NCI-H446 (cell line): ENCODE measurements around the gene PPM1H.

Experiments used
- DNase-seq, 2 experiments: peaks; one replicate each; lab custom pipeline; 2025; lab: John Stamatoyannopoulos, UW

Gene PPM1H

GRCh38 chr12:62713723-62714122 is 221.2 kb downstream of the PPM1H start:
- DNase-seq = no peak

GRCh38 chr12:62712681-62713573 is 222.0 kb downstream of the PPM1H start:
- DNase-seq = no peak

- DNase-seq = no peak
Observed at GRCh38 chr12:62711631-62712241, 223.2 kb downstream of the PPM1H start.

- peak in 1 of 2 experiments; percentile 44 for DNase-seq
Observed at GRCh38 chr12:62709311-62709710, 225.6 kb downstream of the PPM1H start.

GRCh38 chr12:62707939-62708338 is 227.0 kb downstream of the PPM1H start:
- no peak for DNase-seq

GRCh38 chr12:62705846-62706245 is 229.1 kb downstream of the PPM1H start:
- DNase-seq = no peak

GRCh38 chr12:62703011-62703380 is 232.0 kb downstream of the PPM1H start:
- DNase-seq = no peak

GRCh38 chr12:62701492-62701891 is 233.5 kb downstream of the PPM1H start:
- no peak for DNase-seq

GRCh38 chr12:62700091-62700880 is 234.7 kb downstream of the PPM1H start:
- no peak for DNase-seq

GRCh38 chr12:62698701-62699101 is 236.2 kb downstream of the PPM1H start:
- DNase-seq = no peak

GRCh38 chr12:62697893-62698292 is 237.1 kb downstream of the PPM1H start:
- no peak for DNase-seq

GRCh38 chr12:62695696-62696095 is 239.3 kb downstream of the PPM1H start:
- DNase-seq = no peak

GRCh38 chr12:62694632-62695031 is 240.3 kb downstream of the PPM1H start:
- DNase-seq = no peak

- DNase-seq = no peak
Observed at GRCh38 chr12:62694116-62694515, 240.8 kb downstream of the PPM1H start.

GRCh38 chr12:62693376-62694050 is 241.4 kb downstream of the PPM1H start:
- DNase-seq = peak in 1 of 2 experiments; percentile 71

GRCh38 chr12:62692884-62693283 is 242.1 kb downstream of the PPM1H start:
- no peak for DNase-seq

- DNase-seq = no peak
Observed at GRCh38 chr12:62691309-62691708, 243.6 kb downstream of the PPM1H start.

GRCh38 chr12:62689042-62689839 is 245.7 kb downstream of the PPM1H start:
- DNase-seq = no peak

- DNase-seq = no peak
Observed at GRCh38 chr12:62686938-62687337, 248.0 kb downstream of the PPM1H start.

GRCh38 chr12:62684570-62685295 is 250.2 kb downstream of the PPM1H start:
- peak in 1 of 2 experiments; percentile 18 for DNase-seq
